ENCODE data around the gene FRMD4A. TPM values are rescaled to one million over a fixed set of nuclear protein-coding genes. Genes with fewer than 3 reads are reported as not detected.

FRMD4A gene
- total RNA-seq, 1 experiment from 2014 or later = 7.1 TPM

DNA sequence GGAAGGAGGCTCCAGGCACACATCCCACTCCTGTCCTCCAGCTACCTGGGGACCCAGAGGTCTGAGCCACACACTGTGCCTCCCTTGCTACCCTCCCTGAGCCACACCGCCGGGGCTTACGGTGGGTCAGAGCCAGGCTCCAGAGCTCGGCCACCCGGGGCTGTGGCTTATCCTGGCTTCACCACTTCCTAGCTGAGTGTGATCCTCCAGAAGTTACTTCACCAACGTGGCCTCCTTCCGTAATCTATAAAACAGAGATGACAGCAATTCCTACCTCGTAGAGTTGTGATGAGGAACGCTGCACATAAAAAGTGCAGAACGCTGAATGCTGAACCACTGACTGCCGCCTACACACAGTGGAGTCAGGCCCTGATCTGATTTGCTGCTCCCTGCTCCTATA lies 458.9 kb downstream of the FRMD4A start:
- Histone ChIP-seq H3K4me3 (ENCODE audit: low read length) (no peak overlapping the region), H3K79me2 (ENCODE audit: low read length) (no peaks in the 10 kb centered on the region), H4K20me1 (ENCODE audit: low read length) (no peaks in the 10 kb centered on the region), H3K9me3 (ENCODE audit: low read length) (no peaks in the 10 kb centered on the region), H3K4me2 (ENCODE audit: low read length) (no peak overlapping the region), H3K4me1 (ENCODE audit: insufficient read depth, low read length) (peaks cover 4% of the 10 kb centered on the region), H3K27me3 (ENCODE audit: low read length) (no peaks in the 10 kb centered on the region), H3K9me2 (replicated peaks; ENCODE audit: low read length) (no peaks in the 10 kb centered on the region), H3K27ac (ENCODE audit: low read length) (no peak overlapping the region), H3F3A (ENCODE audit: low read length, unreplicated experiment) (no peaks in the 10 kb centered on the region), H3K36me3 (ENCODE audit: low read depth, low read length) (no peaks in the 10 kb centered on the region), H3K9ac (ENCODE audit: low read length) (no peak overlapping the region), H2AFZ (ENCODE audit: low read length) (no peak overlapping the region)
- intact Hi-C loops (cut with micrococcal nuclease) = no loop called here
- no peak for DNase-seq
- ChIA-PET CTCF (no interaction called here), POLR2A (ENCODE audit: unreplicated experiment) (no interaction called here)
- BruUV-seq (replicated peaks) = no TSS peak
- no peak for ATAC-seq
- TF ChIP-seq EZH2 (IDR thresholded peaks at IDR 0.05; ENCODE audit: low read length, unreplicated experiment) (no peak), EZH2phosphoT487 (IDR thresholded peaks at IDR 0.05; ENCODE audit: borderline replicate concordance, low read length) (no peak)
- TF ChIP-seq, protein P1, sequence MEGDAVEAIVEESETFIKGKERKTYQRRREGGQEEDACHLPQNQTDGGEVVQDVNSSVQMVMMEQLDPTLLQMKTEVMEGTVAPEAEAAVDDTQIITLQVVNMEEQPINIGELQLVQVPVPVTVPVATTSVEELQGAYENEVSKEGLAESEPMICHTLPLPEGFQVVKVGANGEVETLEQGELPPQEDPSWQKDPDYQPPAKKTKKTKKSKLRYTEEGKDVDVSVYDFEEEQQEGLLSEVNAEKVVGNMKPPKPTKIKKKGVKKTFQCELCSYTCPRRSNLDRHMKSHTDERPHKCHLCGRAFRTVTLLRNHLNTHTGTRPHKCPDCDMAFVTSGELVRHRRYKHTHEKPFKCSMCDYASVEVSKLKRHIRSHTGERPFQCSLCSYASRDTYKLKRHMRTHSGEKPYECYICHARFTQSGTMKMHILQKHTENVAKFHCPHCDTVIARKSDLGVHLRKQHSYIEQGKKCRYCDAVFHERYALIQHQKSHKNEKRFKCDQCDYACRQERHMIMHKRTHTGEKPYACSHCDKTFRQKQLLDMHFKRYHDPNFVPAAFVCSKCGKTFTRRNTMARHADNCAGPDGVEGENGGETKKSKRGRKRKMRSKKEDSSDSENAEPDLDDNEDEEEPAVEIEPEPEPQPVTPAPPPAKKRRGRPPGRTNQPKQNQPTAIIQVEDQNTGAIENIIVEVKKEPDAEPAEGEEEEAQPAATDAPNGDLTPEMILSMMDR (conservative IDR thresholded peaks at IDR 0.05; ENCODE audit: low read depth, low read length) = no peak

DNA sequence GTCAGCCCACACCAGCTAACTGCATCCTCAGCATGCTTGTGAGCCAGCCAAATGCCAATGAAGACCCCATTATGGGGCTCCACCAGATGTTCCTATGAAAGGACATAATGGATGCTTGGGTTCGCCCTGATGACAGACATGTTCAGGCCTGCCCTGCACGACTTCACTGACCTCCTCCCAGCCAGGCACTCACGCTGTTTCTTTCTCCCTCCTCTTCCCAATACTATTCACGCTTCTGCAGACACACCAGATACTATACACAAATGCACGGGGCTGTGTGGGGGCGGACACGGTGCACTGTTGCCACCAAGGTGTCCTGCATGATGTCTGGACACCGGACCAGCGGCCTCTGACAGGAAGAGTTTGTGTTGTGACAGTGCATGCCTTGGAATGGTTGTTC lies 459.7 kb downstream of the FRMD4A start:
- H2AFZ ChIP-seq (ENCODE audit: low read length) = no peak overlapping the region
- BruUV-seq (replicated peaks) = no TSS peak
- H3K36me3 ChIP-seq (ENCODE audit: low read depth, low read length) = no peaks in the 10 kb centered on the region
- TF ChIP-seq EZH2phosphoT487 (IDR thresholded peaks at IDR 0.05; ENCODE audit: borderline replicate concordance, low read length) = no peak
- TF ChIP-seq, protein P1 (conservative IDR thresholded peaks at IDR 0.05; ENCODE audit: low read depth, low read length) = no peak
- TF ChIP-seq EZH2 (IDR thresholded peaks at IDR 0.05; ENCODE audit: low read length, unreplicated experiment) = no peak
- no peak overlapping the region for H3K9ac ChIP-seq (ENCODE audit: low read length)
- no peaks in the 10 kb centered on the region for H4K20me1 ChIP-seq (ENCODE audit: low read length)
- DNase-seq (no peak), ATAC-seq (no peak)
- no peaks in the 10 kb centered on the region for H3K9me3 ChIP-seq (ENCODE audit: low read length)
- CTCF ChIA-PET = no interaction called here
- H3K79me2 ChIP-seq (ENCODE audit: low read length) = no peaks in the 10 kb centered on the region
- no peak overlapping the region for H3K4me2 ChIP-seq (ENCODE audit: low read length)
- H3K9me2 ChIP-seq (replicated peaks; ENCODE audit: low read length) = no peaks in the 10 kb centered on the region
- H3K27ac ChIP-seq (ENCODE audit: low read length) = no peak overlapping the region
- intact Hi-C loops (cut with micrococcal nuclease) = no loop called here
- no peaks in the 10 kb centered on the region for H3F3A ChIP-seq (ENCODE audit: low read length, unreplicated experiment)
- peaks cover 11% of the 10 kb centered on the region for H3K4me1 ChIP-seq (ENCODE audit: insufficient read depth, low read length)
- no peak overlapping the region for H3K4me3 ChIP-seq (ENCODE audit: low read length)
- POLR2A ChIA-PET (ENCODE audit: unreplicated experiment) = no interaction called here
- no peaks in the 10 kb centered on the region for H3K27me3 ChIP-seq (ENCODE audit: low read length)

DNA sequence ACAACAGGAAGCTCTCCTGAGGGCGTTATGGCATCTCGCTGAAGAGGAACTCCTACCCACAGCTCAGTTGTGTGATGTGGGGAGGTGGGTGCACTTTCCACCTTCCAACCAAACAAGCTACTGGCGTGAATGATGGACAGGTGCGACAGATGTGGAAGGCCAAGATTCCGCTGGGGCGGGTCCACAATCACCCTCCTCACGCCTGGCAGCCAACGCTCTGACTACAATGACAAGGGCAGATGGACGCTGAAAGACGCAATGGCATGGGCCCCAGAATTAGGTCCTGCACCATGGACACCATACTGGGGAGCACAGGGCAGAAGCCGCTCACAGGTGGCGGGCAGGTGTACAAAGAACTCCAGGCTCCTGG lies 461.4 kb downstream of the FRMD4A start:
- Histone ChIP-seq H3K9me2 (replicated peaks; ENCODE audit: low read length) (no peaks in the 10 kb centered on the region), H2AFZ (ENCODE audit: low read length) (no peak overlapping the region), H3F3A (ENCODE audit: low read length, unreplicated experiment) (no peaks in the 10 kb centered on the region), H3K4me2 (ENCODE audit: low read length) (no peak overlapping the region), H3K4me1 (ENCODE audit: insufficient read depth, low read length) (peaks cover 15% of the 10 kb centered on the region), H3K4me3 (ENCODE audit: low read length) (no peak overlapping the region), H3K36me3 (ENCODE audit: low read depth, low read length) (no peaks in the 10 kb centered on the region), H3K79me2 (ENCODE audit: low read length) (peaks cover 8% of the 10 kb centered on the region), H3K27me3 (ENCODE audit: low read length) (no peaks in the 10 kb centered on the region), H3K9ac (ENCODE audit: low read length) (no peak overlapping the region), H3K9me3 (ENCODE audit: low read length) (no peaks in the 10 kb centered on the region), H4K20me1 (ENCODE audit: low read length) (no peaks in the 10 kb centered on the region), H3K27ac (ENCODE audit: low read length) (no peak overlapping the region)
- DNase-seq (no peak), ATAC-seq (no peak)
- BruUV-seq (replicated peaks) = no TSS peak
- POLR2A ChIA-PET (ENCODE audit: unreplicated experiment) = no interaction called here
- TF ChIP-seq, protein P1 (conservative IDR thresholded peaks at IDR 0.05; ENCODE audit: low read depth, low read length) = no peak
- no peak for TF ChIP-seq EZH2 (IDR thresholded peaks at IDR 0.05; ENCODE audit: low read length, unreplicated experiment)
- TF ChIP-seq EZH2phosphoT487 (IDR thresholded peaks at IDR 0.05; ENCODE audit: borderline replicate concordance, low read length) = no peak
- CTCF ChIA-PET = no interaction called here
- intact Hi-C loops (cut with micrococcal nuclease) = no loop called here
